Esophagus muscularis mucosa (tissue), 3 donors: ENCODE measurements around the gene PMAIP1.

Source experiments
- CTCF ChIP-seq, 3 experiments: fragments of 200-600 bp in 2 of 3; fragments of 450-650 bp in 1 of 3; sonication (generic) in 2 of 3; IDR thresholded peaks; one replicate each; pipeline ENCODE4 v1.5.1; 2017 to 2019; ENCODE audit warnings: antibody characterized with exemption in 3 of 3, mild to moderate bottlenecking in 2 of 3, moderate library complexity in 1 of 3
- POLR2AphosphoS5 ChIP-seq, 2 donors: sonication (generic); formaldehyde crosslinking; IDR thresholded peaks; one replicate each; pipeline ENCODE4 v1.6.1; 2017; ENCODE audit warnings: antibody characterized with exemption in 2 of 2

GRCh38 chr18:59921384-59921891, 21.6 kb downstream of the PMAIP1 start:
- TF ChIP-seq CTCF (IDR thresholded peaks at IDR 0.05) (no peak), POLR2AphosphoS5 (IDR thresholded peaks at IDR 0.05) (no peak)
